HG03135 (cell line): ENCODE results near the gene LDHA.
A peak's percentile ranks its signal among the peaks of the same experiment; 100 is the strongest.
"Not testable (repeated sequence)": the region's sequence is repeated elsewhere in the genome, so short reads cannot be mapped to it uniquely, and the experiment has no call there.

Experiments used
- ATAC-seq: cut with Tn5 transposase; IDR thresholded peaks from one replicate; pipeline ENCODE4 v1.9.1; 2021; ENCODE audit warnings: mild to moderate bottlenecking, moderate library complexity; ENCODE audit not compliant: unreplicated experiment

LDHA gene

DNA sequence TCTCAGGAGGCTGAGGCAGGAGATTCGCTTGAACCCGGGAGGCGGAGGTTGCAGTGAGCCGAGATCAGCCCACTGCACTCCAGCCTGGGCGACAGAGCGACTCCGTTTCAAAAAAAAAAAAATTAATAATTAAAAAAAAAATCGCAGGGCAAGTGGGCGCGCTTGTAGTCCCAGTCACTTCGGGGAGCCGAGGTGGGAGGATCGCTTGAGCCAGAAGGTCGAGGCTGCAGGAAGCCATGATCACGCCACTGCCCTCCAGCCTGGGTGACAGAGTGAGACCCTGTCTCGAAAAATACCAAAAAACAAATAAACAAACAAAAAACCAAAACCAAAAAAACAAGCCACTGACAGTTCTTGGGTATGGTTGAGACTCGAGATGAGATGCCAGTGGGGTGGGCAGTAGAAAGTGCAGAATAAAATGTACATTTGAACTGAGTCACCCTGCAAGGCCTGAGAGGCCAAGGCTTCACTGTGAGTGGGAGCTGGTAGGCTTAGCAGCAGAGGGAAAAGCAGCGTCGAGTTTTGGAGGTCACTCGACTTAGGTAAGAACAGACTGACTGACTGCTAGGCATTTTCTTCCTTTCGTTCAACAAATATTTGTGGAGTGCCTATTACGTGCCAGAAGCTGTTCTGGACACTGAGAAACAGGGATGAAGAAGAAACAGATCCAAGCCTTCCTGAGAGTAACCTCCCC, 635 bp upstream of the LDHA start:
- no peak for ATAC-seq

DNA sequence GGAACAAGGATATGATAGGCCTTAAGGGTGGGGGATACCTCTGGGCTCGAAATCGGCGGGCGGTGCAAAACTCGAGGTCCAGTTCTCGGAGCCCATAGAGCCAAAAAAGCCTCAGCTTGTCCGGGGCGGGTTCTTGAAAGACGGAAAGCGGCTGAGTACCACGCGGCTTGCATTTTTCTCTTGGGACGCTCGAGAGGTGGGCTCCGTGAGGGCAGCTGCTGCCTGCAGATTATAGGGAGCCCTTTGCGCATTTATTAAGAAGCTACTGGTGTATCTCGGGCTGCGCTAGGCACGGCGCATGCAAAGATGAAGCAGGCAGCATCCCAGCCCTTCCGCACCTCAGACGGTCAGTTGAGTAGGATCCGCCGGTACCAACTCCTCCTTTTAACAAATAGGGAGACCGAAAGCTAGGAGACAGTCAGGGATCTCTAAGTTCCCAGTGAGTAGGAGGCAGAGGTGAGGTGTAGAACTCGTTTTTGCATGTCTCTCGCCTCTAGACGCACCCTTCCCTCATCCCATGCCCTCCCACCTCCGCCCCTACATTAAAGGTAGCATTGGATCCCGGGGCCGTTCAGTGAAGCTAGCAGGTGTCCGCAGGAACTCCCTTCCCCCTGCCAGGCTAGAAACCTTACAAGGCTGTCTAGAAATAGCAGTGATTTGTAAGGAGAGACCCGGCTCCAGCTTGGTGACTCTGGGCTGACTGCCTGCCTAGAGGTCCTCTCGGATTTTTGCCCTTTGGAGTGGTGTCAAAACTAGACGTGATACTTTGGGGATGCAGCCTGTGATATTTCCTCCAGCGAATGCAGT, 768 bp downstream of the LDHA start:
- no peak for ATAC-seq

DNA sequence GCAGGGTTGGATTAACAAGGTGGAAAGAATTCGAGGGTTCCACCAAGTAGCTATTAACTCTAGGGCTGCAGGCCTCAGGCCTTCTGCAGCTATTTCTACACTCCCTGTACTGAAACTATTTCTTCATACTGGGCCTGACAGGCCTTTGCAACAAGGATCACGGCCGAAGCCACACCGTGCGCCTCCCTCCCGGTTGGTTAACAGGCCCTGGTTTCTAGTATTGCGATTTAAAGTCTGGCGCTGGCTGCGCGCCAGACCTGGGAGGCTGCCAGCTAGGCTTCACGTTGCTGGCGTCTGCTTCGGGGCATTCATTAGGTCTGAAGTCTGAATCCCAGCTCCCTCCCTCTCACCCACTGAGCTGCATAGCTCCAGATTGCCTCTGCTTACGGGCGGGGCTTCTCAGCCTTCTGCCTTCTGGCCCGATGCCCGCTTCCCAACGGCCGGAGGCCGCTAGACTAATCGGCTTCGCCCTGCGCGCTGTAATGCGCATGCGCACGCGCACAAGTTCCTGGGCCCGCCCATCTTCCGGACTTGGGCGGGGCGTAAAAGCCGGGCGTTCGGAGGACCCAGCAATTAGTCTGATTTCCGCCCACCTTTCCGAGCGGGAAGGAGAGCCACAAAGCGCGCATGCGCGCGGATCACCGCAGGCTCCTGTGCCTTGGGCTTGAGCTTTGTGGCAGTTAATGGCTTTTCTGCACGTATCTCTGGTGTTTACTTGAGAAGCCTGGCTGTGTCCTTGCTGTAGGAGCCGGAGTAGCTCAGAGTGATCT, 1.6 kb downstream of the LDHA start:
- peak; percentile 62 for ATAC-seq

DNA sequence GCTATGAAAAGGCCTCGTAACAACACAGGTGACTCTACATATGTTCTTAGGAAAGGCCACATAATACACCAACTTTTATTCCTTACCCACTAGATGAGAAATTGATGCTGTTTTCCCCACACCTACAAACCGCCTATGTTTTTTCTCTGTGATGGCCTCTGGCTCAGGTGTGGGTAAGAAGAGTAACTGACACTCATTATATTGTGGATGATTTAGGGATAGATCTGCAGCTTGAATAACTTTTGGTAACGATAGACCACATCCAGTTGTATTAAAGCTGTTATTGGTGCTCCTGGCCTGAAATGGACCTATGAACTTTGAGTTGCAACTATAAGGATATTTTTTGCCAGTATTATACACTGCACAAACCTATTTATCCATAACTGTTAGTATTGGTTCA, 3.6 kb downstream of the LDHA start:
- ATAC-seq = no peak

DNA sequence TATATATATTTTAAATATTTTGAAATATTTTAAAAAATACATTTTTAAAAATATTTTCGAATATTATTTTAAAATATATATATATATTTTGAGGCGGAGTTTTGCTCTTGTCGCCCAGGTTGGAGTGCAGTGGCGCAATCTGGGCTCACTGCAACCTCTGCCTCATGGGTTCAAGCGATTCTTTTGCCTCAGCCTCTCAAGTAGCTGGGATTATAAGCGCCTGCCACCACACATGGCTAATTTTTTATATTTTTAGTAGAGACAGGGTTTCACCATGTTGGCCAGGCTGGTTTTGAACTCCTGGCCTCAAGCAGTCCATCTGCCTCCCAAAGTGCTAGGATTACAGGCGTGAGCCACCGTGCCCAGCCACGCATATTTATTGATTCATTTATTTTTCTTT, 6.7 kb downstream of the LDHA start:
- not testable (repeated sequence) for ATAC-seq

DNA sequence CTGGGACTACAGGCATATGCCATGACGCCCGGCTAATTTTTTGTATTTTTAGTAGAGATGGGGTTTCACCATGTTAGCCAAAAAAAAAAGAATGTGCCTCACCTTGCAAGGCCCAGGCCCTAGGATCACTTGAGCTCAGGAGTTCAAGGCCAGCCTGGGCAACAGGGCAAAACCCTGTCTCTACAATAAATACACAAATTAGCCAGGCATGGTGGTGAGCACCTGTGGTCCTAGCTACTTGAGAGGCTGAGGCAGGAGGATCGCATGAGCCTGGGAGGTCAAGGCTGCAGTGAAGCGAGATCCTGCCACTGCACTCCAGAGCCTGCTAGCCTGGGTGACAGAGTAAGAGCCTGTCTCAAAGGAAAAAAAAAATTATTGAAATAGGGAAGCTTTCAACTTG, 9.7 kb downstream of the LDHA start:
- ATAC-seq = no peak

DNA sequence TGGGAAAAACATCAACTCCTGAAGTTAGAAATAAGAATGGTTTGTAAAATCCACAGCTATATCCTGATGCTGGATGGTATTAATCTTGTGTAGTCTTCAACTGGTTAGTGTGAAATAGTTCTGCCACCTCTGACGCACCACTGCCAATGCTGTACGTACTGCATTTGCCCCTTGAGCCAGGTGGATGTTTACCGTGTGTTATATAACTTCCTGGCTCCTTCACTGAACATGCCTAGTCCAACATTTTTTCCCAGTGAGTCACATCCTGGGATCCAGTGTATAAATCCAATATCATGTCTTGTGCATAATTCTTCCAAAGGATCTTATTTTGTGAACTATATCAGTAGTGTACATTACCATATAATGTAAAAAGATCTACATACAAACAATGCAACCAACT, 13.0 kb downstream of the LDHA start:
- not testable (repeated sequence) for ATAC-seq

DNA sequence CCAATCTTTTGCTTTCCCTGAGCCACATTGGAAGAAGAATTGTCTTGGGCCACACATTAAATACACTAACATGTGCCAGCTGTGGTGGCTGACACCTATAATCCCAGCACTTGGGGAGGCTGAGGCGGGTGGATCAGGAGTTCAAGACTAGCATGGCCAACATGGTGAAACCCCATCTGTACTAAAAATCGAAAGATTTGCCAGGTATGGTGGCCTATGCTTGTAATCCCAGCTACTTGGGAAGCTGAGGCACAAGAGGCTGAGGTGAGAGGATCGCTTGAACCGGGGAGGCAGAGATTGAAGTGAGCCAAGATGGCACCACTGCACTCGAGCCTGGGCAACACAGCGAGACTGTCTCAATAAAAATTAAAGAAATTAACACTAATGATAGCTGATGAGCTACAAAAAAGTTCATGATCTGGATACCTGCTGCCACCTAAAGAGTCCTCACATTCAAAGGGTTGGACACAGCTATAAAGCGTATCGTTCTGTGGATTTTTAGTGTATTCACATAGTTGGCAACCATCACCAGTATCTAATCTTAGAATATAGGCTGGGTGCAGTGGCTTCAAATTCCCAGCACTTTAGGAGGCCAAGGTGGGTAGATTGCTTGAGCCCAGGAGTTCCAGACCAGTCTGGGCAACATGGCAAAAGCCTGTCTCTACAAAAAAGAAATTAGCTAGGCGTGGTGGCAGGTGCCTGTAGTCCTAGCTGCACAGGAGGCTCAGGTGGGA, 14.4 kb downstream of the LDHA start:
- no peak for ATAC-seq

DNA sequence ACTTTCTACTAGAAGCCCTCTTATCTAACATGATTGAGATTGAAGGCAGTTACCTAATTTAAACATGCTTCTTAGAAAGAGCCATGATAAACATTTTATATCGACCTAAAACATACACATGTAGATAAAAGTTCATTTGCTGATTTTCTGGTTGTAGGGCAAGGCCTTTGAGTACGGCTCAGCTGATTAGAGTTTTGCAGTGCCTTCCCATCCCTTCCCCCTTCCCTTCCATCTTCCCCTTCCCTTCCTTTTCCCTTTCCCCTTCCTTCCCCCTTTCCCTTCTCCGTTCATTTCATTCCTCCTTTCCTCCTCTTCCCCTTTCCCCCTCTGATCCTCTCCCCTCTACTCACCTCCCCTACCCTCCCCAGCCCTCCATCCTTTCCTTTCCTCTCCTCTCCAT, 22.1 kb downstream of the LDHA start:
- ATAC-seq = no peak

DNA sequence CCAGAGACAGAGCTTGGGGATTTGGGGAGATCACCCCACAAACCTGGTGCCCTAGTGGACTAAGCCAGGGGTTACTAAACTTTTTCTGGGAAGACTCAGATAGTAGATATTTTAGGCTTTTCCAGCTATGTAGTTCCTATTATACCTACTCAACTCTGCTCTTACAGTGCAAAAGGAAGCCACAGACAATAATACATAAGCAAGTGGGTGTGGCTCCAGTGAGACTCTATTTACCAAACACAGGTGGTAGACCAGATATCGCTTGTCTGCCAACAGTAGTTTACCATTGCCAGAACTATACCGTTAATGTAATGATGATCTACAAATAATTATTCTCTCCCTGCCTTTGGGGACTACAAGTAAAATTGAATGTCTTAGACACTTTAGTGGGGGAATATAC, 24.7 kb downstream of the LDHA start:
- ATAC-seq = no peak

DNA sequence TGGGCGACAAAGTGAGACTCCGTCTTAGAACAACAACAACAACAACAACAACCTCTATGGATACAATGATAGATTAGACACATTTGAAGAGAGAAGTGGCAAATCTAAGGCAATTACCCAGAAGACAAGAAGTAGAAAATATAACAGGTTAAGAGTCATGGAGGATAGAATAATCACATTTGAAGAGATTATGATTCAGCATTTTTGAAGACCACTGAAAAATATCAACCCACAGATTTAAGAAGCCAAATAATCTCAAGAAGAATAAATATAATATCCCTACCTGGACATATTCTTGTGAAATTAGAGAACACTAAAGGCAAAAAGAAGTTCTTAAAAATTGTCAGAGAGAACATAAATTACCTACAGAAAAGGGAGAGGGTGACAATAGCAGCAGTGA, 25.7 kb downstream of the LDHA start:
- no peak for ATAC-seq

DNA sequence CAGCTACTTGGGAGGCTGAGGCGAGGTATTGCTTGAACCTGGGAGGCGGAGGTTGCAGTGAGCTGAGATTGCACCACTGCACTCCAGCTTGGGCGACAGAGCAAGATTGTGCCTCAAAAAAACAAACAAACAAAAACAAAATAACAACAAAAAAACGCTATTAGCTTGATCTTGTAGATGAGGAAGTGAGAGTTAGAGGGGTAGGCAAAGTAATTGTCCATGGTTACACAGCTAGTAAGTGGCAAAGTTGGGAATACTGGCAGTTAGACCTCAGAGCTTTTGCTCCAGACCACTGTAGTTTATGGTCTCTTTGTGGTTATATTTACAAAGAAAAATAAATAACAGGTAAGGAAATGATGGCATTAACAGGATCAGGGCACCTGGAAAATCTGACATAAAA, 32.9 kb downstream of the LDHA start:
- no peak for ATAC-seq

DNA sequence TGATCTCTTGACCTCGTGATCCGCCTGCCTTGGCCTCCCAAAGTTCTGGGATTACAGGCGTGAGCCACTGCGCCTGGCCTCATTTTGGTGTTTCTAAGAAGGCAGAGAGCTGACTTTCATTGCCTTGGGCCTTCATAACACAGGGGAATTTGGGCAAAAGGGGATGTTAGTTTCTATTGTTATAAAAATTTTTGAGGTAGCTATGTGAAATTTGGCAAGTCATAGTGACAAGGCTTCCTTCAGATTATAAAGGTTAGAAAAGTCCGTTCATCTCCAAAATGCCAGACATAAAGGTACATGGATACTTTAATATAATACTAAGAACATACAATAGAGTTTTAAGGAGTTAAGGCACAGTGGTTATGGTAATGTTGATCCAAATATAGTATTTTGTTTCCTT, 35.0 kb downstream of the LDHA start:
- ATAC-seq = no peak

DNA sequence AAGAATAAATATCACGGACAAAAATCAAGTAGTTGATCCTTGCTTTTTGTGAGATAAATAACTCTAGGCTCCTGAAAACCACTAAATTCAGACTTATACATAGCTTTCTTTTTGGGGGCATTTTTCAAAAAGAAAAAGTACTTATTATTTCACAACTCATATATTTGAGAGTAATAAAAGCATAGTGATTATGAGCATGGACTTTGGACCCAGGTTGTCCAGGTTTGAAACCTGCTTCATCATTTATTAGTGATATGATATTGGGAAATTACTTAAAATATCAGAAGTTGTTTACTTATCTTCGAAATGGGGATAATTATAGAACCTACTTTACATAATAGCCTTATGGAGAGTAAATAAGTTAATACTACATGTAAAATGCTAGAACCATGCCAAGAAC, 44.3 kb downstream of the LDHA start:
- ATAC-seq = no peak

DNA sequence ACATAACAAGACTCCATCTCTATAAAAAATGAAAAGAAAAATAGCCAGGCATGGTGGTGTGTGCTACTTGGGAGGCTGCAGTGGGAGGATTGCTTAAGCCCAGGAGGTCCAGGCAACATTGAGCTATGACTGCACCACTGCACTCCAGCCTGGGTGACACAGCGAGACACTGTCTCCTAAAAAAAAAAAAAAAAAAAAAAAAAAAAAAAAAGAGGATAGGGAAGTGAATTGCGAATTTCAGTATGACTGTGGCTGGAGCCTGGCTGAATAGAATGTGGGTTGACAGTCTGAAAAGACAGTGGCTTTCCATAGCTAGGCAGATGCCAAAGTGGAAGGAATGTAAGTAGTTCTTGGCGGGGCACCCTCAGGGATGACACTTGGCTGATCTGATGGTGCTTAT, 54.9 kb downstream of the LDHA start:
- no peak for ATAC-seq

DNA sequence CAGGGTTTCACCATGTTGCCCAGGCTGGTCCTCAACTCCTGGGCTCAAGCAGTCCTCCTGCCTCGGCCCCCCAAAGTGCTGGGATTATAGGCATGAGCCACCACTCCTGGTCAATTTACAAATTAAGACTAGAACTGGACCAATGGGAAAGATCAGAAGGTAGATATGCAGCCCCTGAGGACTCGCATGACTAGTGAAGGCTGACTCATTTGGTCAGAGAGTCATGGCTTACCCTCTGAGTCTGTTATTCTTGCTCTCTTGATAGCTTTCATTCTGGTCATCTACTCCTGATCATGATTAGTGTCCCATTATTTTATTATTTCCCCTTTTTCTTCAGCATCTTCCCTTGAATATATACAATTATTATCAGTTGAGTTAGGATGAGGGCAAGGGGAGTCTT, 58.6 kb downstream of the LDHA start:
- ATAC-seq = no peak

DNA sequence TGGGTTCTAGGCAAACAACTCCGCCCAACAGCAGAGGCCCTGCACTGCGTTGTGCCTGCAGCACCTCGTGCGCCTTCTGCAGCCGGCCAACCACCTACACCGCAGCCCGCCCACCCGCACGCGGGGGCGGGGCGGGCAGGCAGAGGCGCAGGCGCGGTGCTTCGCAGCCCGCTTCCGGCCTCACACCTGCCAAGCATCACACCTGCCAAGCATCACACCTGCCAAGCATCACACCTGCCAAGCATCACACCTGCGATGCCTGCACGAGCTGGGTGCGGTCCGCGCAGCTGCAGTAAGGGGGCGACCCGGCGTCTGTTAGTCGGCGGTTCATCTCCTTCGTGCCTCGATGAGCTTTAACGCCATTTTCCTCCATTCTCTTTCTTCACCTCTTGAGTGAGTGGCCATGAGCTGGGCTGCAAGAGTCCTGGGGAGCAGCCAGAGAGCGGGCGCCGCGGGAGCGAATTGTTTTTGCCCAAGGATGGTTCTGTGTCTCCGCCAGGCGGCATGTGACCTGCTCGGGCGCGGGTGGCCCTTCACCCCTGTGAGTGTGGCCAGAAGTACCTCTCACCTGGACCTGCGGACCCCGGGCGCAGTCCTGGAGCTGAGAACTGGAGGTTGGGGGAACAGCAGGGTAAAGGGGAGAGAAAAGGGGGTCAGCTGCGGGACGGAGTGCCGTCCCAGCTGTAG, 61.5 kb downstream of the LDHA start, which contains the start of gene LDHAL6A:
TSS of gene LDHAL6A (plus strand) at position 171 of the 687 bp plus-strand sequence. CDS start 825 bp downstream, outside the sequence.
- ATAC-seq = no peak

DNA sequence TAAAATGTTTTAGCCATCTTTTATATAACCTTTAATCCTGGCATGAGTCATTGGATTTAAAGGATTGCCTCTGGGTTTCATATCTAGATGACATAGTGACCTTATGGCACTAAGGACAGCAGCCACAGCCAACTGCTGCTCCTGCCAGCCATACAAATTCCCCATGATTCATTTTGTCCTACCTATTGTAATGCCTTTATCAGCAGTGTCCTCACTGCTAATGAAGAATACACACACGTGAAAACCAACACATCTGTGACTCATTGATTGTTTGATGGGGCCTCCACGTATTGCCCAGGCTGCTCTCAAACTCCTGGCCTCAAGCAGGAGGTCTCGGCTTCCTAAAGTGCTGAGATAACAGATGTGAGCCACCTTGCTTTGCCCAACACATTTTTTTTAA, 63.1 kb downstream of the LDHA start:
- no peak for ATAC-seq
